PC-3 (cell line): Measurements from ENCODE around the gene MAPK13. TPM values are rescaled to one million over a fixed set of nuclear protein-coding genes. Genes with fewer than 3 reads are reported as not detected.
A peak's percentile ranks its signal among the peaks of the same experiment; 100 is the strongest.

Experiments
- ATAC-seq: fragments of 200-7000 bp; cut with Tn5 transposase; 2 replicates; pipeline ENCODE4 v1.9.1; 2020; ENCODE audit warnings: mild to moderate bottlenecking, moderate library complexity
- BruUV-seq: library from RNA; stranded (reverse); fragments of 400-500 nt; replicated peaks from 2 replicates; lab custom pipeline; 2021; lab: Mats Ljungman, UMichigan
- CTCF ChIA-PET: fragments of 300-600 bp; sonication (Branson Sonifier 250); formaldehyde crosslinking; loops from one replicate; lab custom pipeline; 2022; ENCODE audit warnings: antibody characterized with exemption; lab: Charles Lee
- POLR2A ChIA-PET: fragments of 300-600 bp; sonication (Branson Sonifier 250); formaldehyde crosslinking; loops from one replicate; lab custom pipeline; 2022; ENCODE audit warnings: antibody characterized with exemption; ENCODE audit not compliant: unreplicated experiment; lab: Charles Lee
- DNase-seq: peaks from one replicate; pipeline ENCODE4 v3.0.0-alpha.2; 2015
- H2AFZ ChIP-seq: fragments of 300-600 bp; sonication (generic); 2 replicates; pipeline ENCODE4 v1.6.0; 2016; ENCODE audit warnings: antibody characterized with exemption, low read length
- H3F3A ChIP-seq: fragments of 300-600 bp; sonication (generic); one replicate; pipeline ENCODE4 v1.6.0; 2017; ENCODE audit warnings: antibody characterized with exemption, low read length, control low read depth, mild to moderate bottlenecking; ENCODE audit not compliant: unreplicated experiment
- H3K27ac ChIP-seq: fragments of 300-600 bp; sonication (generic); 2 replicates; pipeline ENCODE4 v1.5.1; 2016; ENCODE audit warnings: mild to moderate bottlenecking, low read length
- H3K27me3 ChIP-seq: fragments of 300-600 bp; sonication (generic); 2 replicates; pipeline ENCODE4 v1.6.1; 2016; ENCODE audit warnings: low read length, mixed read lengths
- H3K36me3 ChIP-seq: fragments of 300-600 bp; sonication (generic); 2 replicates; pipeline ENCODE4 v1.6.1; 2016; ENCODE audit warnings: low read depth, mixed run types, low read length, mixed read lengths
- H3K4me1 ChIP-seq: fragments of 300-600 bp; sonication (generic); 2 replicates; pipeline ENCODE4 v1.5.1; 2016; ENCODE audit warnings: low read length; ENCODE audit not compliant: insufficient read depth
- H3K4me2 ChIP-seq: fragments of 300-600 bp; sonication (generic); 2 replicates; pipeline ENCODE4 v1.6.0; 2016; ENCODE audit warnings: low read length
- H3K4me3 ChIP-seq: fragments of 300-600 bp; sonication (generic); 2 replicates; pipeline ENCODE4 v1.5.1; 2016; ENCODE audit warnings: mild to moderate bottlenecking, low read length, mixed read lengths
- H3K79me2 ChIP-seq: fragments of 300-600 bp; sonication (generic); 2 replicates; pipeline ENCODE4 v1.6.1; 2017; ENCODE audit warnings: low read length, mixed read lengths
- H3K9ac ChIP-seq: fragments of 300-600 bp; sonication (generic); 2 replicates; pipeline ENCODE4 v1.6.0; 2016; ENCODE audit warnings: mild to moderate bottlenecking, low read length
- H3K9me2 ChIP-seq: fragments of 300-600 bp; sonication (generic); replicated peaks from 2 replicates; pipeline ENCODE4 v1.6.1; 2016; ENCODE audit warnings: mixed run types, low read length, mixed read lengths
- H3K9me3 ChIP-seq: fragments of 300-600 bp; sonication (generic); 2 replicates; pipeline ENCODE4 v1.6.1; 2016; ENCODE audit warnings: low read length, mixed read lengths
- H4K20me1 ChIP-seq: fragments of 300-600 bp; sonication (generic); 2 replicates; pipeline ENCODE4 v1.6.1; 2016; ENCODE audit warnings: low read length, mixed read lengths
- EZH2 ChIP-seq: fragments of 300-600 bp; sonication (generic); IDR thresholded peaks from one replicate; pipeline ENCODE4 v1.6.1; 2017; ENCODE audit warnings: antibody characterized with exemption, mild to moderate bottlenecking, low read length; ENCODE audit not compliant: unreplicated experiment
- EZH2phosphoT487 ChIP-seq: fragments of 300-600 bp; sonication (generic); IDR thresholded peaks from 2 replicates; pipeline ENCODE4 v1.6.1; 2018; ENCODE audit warnings: mild to moderate bottlenecking, antibody characterized with exemption, low read length, borderline replicate concordance
- intact Hi-C: fragments of 100-400 bp; cut with micrococcal nuclease; formaldehyde crosslinking; loops from 2 replicates; pipeline ENCODE4 v1.9.0; 2023
- total RNA-seq: library from RNA; depleted of rRNA; stranded (reverse); fragments of >200 nt; gene quantifications from 2 replicates; pipeline ENCODE4 v1.2.3, GENCODE V29; 2014
- TF ChIP-seq, protein P1 (sequence below): fragments of 300-600 bp; sonication (generic); conservative IDR thresholded peaks from 2 replicates; pipeline ENCODE4 v1.5.1; 2017; ENCODE audit warnings: antibody characterized with exemption, low read depth, mild to moderate bottlenecking, low read length

The MAPK13 gene
- total RNA-seq, 1 experiment from 2014 or later = 41.4 TPM

DNA sequence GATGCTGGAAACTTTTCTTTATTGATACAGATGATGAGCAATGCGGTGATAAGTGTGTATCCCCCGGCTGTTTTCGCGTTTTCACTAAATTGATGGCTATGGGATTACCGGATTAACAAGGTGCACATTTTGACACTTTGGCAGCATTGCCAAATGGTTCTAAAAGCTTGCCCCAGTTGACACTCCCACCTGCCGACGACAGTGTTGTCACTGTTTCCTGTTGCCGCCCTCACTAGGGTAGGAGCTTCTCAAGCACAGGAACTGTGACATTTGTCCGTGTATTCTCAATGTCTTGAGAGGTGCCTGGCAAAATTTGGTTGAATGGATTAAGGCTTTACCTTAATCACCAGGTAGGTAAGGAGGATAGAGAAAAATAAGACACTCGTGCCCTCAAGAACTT is 9.8 kb upstream of the MAPK13 start:
- ATAC-seq (peak; percentile 12; the same call in 1 of the 2 replicates), DNase-seq (no peak)
- Histone ChIP-seq H2AFZ (peak overlapping the region; percentile 48), H3K4me2 (peak overlapping the region; percentile 80), H3K27me3 (no peaks in the 10 kb centered on the region), H3K36me3 (no peaks in the 10 kb centered on the region), H3K4me3 (peak overlapping the region; percentile 39), H3K4me1 (peaks cover 23% of the 10 kb centered on the region), H3K9me3 (no peaks in the 10 kb centered on the region), H3K27ac (peak overlapping the region; percentile 57), H3F3A (peaks cover 5% of the 10 kb centered on the region), H3K79me2 (no peaks in the 10 kb centered on the region), H4K20me1 (no peaks in the 10 kb centered on the region), H3K9me2 (no peaks in the 10 kb centered on the region), H3K9ac (peak overlapping the region; percentile 6; the same call in 1 of the 2 replicates)
- CTCF ChIA-PET = no interaction called here
- TF ChIP-seq EZH2 = no peak
- TF ChIP-seq, protein P1, sequence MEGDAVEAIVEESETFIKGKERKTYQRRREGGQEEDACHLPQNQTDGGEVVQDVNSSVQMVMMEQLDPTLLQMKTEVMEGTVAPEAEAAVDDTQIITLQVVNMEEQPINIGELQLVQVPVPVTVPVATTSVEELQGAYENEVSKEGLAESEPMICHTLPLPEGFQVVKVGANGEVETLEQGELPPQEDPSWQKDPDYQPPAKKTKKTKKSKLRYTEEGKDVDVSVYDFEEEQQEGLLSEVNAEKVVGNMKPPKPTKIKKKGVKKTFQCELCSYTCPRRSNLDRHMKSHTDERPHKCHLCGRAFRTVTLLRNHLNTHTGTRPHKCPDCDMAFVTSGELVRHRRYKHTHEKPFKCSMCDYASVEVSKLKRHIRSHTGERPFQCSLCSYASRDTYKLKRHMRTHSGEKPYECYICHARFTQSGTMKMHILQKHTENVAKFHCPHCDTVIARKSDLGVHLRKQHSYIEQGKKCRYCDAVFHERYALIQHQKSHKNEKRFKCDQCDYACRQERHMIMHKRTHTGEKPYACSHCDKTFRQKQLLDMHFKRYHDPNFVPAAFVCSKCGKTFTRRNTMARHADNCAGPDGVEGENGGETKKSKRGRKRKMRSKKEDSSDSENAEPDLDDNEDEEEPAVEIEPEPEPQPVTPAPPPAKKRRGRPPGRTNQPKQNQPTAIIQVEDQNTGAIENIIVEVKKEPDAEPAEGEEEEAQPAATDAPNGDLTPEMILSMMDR = no peak
- no peak for TF ChIP-seq EZH2phosphoT487
- BruUV-seq = no TSS peak
- intact Hi-C loops = no loop called here
- POLR2A ChIA-PET = no interaction called here

DNA sequence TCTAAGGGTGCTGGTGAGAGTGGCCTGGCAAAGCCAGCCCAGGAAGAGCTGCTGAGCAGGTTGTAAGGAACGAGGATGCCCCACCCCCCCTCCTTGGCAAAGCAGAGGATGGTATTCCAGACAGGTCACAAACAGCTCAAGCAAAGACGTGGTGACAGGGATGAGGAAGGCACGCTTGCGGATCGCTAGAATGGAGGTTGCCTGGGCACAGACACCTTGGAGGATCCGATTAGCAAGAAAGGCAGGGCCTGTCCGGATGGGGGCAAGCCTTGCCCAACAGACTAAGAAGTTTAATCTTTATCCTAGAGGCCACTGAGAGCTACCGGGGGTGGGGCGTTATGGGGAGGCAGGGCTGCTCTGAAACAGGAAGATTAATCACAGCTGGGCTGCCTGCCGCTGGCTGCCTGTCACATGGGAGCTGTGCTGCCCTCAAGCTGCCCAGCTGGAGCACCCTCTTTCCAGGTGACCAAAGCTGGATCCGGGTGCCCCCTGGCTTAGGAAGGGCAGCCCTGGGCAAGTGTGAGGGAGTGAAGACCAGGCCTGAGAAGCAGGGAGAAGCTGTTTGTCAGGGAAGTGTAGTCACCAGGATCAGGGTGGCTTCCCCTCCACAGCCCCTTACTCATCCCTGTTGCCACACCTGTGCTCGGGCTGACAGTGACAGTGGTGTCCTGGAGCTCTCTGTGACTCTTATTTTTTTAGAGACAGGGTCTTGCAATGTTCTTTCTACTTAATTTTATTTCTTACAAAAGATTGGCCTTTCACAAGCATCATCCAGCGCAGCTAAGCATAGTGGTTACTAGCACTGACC is 9.1 kb upstream of the MAPK13 start:
- Histone ChIP-seq H3K27ac (peak overlapping the region; percentile 57), H4K20me1 (no peaks in the 10 kb centered on the region), H3K4me3 (peak overlapping the region; percentile 39), H3K9me2 (no peaks in the 10 kb centered on the region), H3F3A (peaks cover 5% of the 10 kb centered on the region), H2AFZ (peak overlapping the region; percentile 48), H3K27me3 (no peaks in the 10 kb centered on the region), H3K4me1 (peaks cover 23% of the 10 kb centered on the region), H3K4me2 (peak overlapping the region; percentile 80), H3K36me3 (no peaks in the 10 kb centered on the region), H3K9me3 (no peaks in the 10 kb centered on the region), H3K79me2 (no peaks in the 10 kb centered on the region), H3K9ac (peak overlapping the region; percentile 6; the same call in 1 of the 2 replicates)
- ChIA-PET CTCF (interaction anchor here (0.6 kb wide), 1 partner anchor 152 kb away, joined by 3 read pairs; no protein-coding TSS in a partner anchor), POLR2A (interaction anchor here (0.5 kb wide), 3 partner anchors 93 to 477 kb away, joined by 3 to 11 read pairs (median 5); no protein-coding TSS in a partner anchor)
- DNase-seq (peak; percentile 71), ATAC-seq (peak; percentile 80)
- no TSS peak for BruUV-seq
- intact Hi-C loops = no loop called here
- TF ChIP-seq EZH2phosphoT487 = no peak
- TF ChIP-seq, protein P1 = no peak
- TF ChIP-seq EZH2 = no peak
